RWPE2 (cell line): Measurements from ENCODE around the gene ETV6.

Source experiments
- ATAC-seq: fragments of 200-7000 bp; cut with Tn5 transposase; 3 replicates; pipeline ENCODE4 v1.9.1; 2021; ENCODE audit warnings: low read depth
- DNase-seq: peaks from one replicate; pipeline ENCODE4 v3.0.0-alpha.2; 2020; ENCODE audit warnings: low spot score
- H3K27ac ChIP-seq: fragments of 450-650 bp; 2 replicates; pipeline ENCODE4 v1.5.1; 2017; ENCODE audit warnings: mild to moderate bottlenecking; ENCODE audit not compliant: poor library complexity, severe bottlenecking
- H3K27me3 ChIP-seq: fragments of 250-450 bp; sonication (Bioruptor Pico); 2 replicates; pipeline ENCODE4 v1.5.1; 2021; ENCODE audit warnings: mild to moderate bottlenecking, moderate library complexity; ENCODE audit not compliant: insufficient read depth, poor library complexity, severe bottlenecking
- H3K36me3 ChIP-seq: fragments of 250-450 bp; sonication (Bioruptor Pico); 2 replicates; pipeline ENCODE4 v1.5.1; 2020; ENCODE audit warnings: low read depth, mild to moderate bottlenecking, moderate library complexity
- H3K4me1 ChIP-seq: fragments of 250-450 bp; sonication (Bioruptor Pico); 2 replicates; pipeline ENCODE4 v1.5.1; 2021; ENCODE audit warnings: mild to moderate bottlenecking, moderate library complexity; ENCODE audit not compliant: insufficient read depth, poor library complexity, severe bottlenecking
- H3K4me3 ChIP-seq: fragments of 250-450 bp; sonication (Bioruptor Pico); 2 replicates; pipeline ENCODE4 v1.5.1; 2021; ENCODE audit warnings: mild to moderate bottlenecking, moderate library complexity; ENCODE audit not compliant: severe bottlenecking
- H3K9me3 ChIP-seq: fragments of 250-450 bp; sonication (Bioruptor Pico); 2 replicates; pipeline ENCODE4 v1.5.1; 2021; ENCODE audit warnings: mild to moderate bottlenecking, moderate library complexity; ENCODE audit not compliant: severe bottlenecking
- CTCF ChIP-seq: fragments of 450-650 bp; IDR thresholded peaks from one replicate; pipeline ENCODE4 v1.5.1; 2017; ENCODE audit warnings: mild to moderate bottlenecking, moderate library complexity; ENCODE audit not compliant: poor library complexity, severe bottlenecking

The ETV6 gene

GRCh38 chr12:11756523-11756922 lies 107.0 kb downstream of the ETV6 start:
- Histone ChIP-seq H3K27ac (no peak overlapping the region), H3K4me3 (no peak overlapping the region), H3K36me3 (no peaks in the 10 kb centered on the region), H3K27me3 (no peaks in the 10 kb centered on the region), H3K4me1 (no peaks in the 10 kb centered on the region), H3K9me3 (no peaks in the 10 kb centered on the region)
- no peak for TF ChIP-seq CTCF
- no peak for DNase-seq
- ATAC-seq: no peak

GRCh38 chr12:11757095-11757494 lies 107.6 kb downstream of the ETV6 start:
- H3K4me1 ChIP-seq: no peaks in the 10 kb centered on the region
- ATAC-seq (no peak), DNase-seq (no peak)
- no peak for TF ChIP-seq CTCF
- H3K27ac ChIP-seq: no peak overlapping the region
- no peaks in the 10 kb centered on the region for H3K27me3 ChIP-seq
- no peak overlapping the region for H3K4me3 ChIP-seq
- H3K36me3 ChIP-seq: no peaks in the 10 kb centered on the region
- no peaks in the 10 kb centered on the region for H3K9me3 ChIP-seq

- no peaks in the 10 kb centered on the region for H3K9me3 ChIP-seq
- H3K4me1 ChIP-seq: no peaks in the 10 kb centered on the region
- no peaks in the 10 kb centered on the region for H3K27me3 ChIP-seq
- H3K4me3 ChIP-seq: no peak overlapping the region
- ATAC-seq (no peak), DNase-seq (no peak)
- no peaks in the 10 kb centered on the region for H3K36me3 ChIP-seq
- H3K27ac ChIP-seq: no peak overlapping the region
- TF ChIP-seq CTCF: no peak
Measured at GRCh38 chr12:11757531-11757930, 108.1 kb downstream of the ETV6 start.

GRCh38 chr12:11758087-11758486 lies 108.6 kb downstream of the ETV6 start:
- no peak overlapping the region for H3K27ac ChIP-seq
- TF ChIP-seq CTCF: no peak
- DNase-seq (no peak), ATAC-seq (no peak)
- H3K4me1 ChIP-seq: no peaks in the 10 kb centered on the region
- no peak overlapping the region for H3K4me3 ChIP-seq
- H3K27me3 ChIP-seq: no peaks in the 10 kb centered on the region
- no peaks in the 10 kb centered on the region for H3K9me3 ChIP-seq
- no peaks in the 10 kb centered on the region for H3K36me3 ChIP-seq

- Histone ChIP-seq H3K9me3 (no peaks in the 10 kb centered on the region), H3K27ac (no peak overlapping the region), H3K4me3 (no peak overlapping the region), H3K27me3 (no peaks in the 10 kb centered on the region), H3K36me3 (no peaks in the 10 kb centered on the region), H3K4me1 (no peaks in the 10 kb centered on the region)
- ATAC-seq (no peak), DNase-seq (no peak)
- TF ChIP-seq CTCF: no peak
Measured at GRCh38 chr12:11758510-11759493, 109.3 kb downstream of the ETV6 start.
